Osteocyte (in vitro differentiated cells): ENCODE results near the gene APC2. TPM values are rescaled to one million over a fixed set of nuclear protein-coding genes. Genes with fewer than 3 reads are reported as not detected.

ENCODE experiments used
- DNase-seq: peaks from one replicate; pipeline ENCODE4 v3.0.0; 2021; ENCODE audit warnings: mixed read lengths; ENCODE audit not compliant: unreplicated experiment; ENCODE audit errors: extremely low spot score
- H3K27ac Mint-ChIP-seq: one replicate; pipeline ENCODE4 v1.8.0; 2021; ENCODE audit warnings: mild to moderate bottlenecking, mixed read lengths; ENCODE audit not compliant: unreplicated experiment
- H3K27me3 Mint-ChIP-seq: one replicate; pipeline ENCODE4 v1.8.0; 2021; ENCODE audit warnings: mixed read lengths; ENCODE audit not compliant: unreplicated experiment
- H3K36me3 Mint-ChIP-seq: one replicate; pipeline ENCODE4 v1.8.0; 2021; ENCODE audit warnings: mixed read lengths; ENCODE audit not compliant: unreplicated experiment
- H3K4me1 Mint-ChIP-seq: one replicate; pipeline ENCODE4 v1.8.0; 2021; ENCODE audit warnings: mixed read lengths; ENCODE audit not compliant: unreplicated experiment
- H3K4me3 Mint-ChIP-seq: one replicate; pipeline ENCODE4 v1.8.0; 2021; ENCODE audit warnings: mild to moderate bottlenecking, moderate library complexity, mixed read lengths; ENCODE audit not compliant: unreplicated experiment
- H3K9me3 Mint-ChIP-seq: one replicate; pipeline ENCODE4 v1.8.0; 2021; ENCODE audit warnings: mixed read lengths; ENCODE audit not compliant: unreplicated experiment
- total RNA-seq: library from RNA; stranded (reverse); gene quantifications from 2 replicates; pipeline ENCODE4 v1.2.1, GENCODE V29; 2021
- TF ChIP-seq, protein P1 (sequence below): fragments of 200-600 bp; sonication (generic); IDR thresholded peaks from 2 replicates; pipeline ENCODE4 v1.5.0; 2021; ENCODE audit warnings: antibody characterized with exemption, mild to moderate bottlenecking, moderate library complexity

The APC2 gene
- total RNA-seq, 1 donor from 2014 or later: 1.2 TPM

DNA sequence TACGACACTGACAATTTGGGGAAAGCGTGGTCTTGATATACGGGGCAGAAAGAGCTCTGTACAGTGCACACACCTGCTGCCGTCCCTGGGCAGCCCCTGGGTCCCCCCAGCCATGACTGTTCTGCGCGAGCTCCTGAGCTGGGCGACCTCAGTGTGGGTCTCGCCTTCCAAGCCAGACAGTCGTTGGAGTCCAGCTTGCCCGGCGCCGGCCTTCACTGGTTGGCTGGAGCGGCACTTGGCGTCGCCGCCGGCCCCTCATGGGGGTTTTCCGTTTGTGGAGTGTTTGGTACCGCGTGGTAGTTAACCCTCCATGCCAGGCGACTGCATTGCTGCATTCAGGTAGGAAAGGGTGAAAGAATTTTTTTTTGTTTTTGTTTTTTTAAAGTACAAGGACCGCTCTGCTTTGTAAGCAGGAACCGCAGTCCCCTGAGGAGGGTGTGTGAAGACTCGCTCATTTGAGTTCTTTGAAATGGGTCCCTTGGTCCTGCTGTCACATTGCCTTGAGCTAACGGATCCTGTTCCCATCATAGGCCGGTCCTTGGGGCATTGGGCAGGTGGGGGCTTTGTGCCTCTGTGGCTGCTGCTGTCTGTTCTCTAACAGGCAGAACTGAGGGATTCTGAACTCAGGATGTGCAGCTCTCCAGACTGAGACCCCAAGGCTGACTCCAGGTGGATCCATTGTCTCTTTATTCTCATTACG lies 22.6 kb upstream of the APC2 start:
- Mint-ChIP-seq H3K27me3 (no peaks in the 10 kb centered on the region), H3K4me3 (no peak overlapping the region), H3K4me1 (no peaks in the 10 kb centered on the region), H3K36me3 (peaks cover 17% of the 10 kb centered on the region), H3K9me3 (no peaks in the 10 kb centered on the region), H3K27ac (no peak overlapping the region)
- DNase-seq: no peak
- TF ChIP-seq, protein P1, sequence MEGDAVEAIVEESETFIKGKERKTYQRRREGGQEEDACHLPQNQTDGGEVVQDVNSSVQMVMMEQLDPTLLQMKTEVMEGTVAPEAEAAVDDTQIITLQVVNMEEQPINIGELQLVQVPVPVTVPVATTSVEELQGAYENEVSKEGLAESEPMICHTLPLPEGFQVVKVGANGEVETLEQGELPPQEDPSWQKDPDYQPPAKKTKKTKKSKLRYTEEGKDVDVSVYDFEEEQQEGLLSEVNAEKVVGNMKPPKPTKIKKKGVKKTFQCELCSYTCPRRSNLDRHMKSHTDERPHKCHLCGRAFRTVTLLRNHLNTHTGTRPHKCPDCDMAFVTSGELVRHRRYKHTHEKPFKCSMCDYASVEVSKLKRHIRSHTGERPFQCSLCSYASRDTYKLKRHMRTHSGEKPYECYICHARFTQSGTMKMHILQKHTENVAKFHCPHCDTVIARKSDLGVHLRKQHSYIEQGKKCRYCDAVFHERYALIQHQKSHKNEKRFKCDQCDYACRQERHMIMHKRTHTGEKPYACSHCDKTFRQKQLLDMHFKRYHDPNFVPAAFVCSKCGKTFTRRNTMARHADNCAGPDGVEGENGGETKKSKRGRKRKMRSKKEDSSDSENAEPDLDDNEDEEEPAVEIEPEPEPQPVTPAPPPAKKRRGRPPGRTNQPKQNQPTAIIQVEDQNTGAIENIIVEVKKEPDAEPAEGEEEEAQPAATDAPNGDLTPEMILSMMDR: no peak

DNA sequence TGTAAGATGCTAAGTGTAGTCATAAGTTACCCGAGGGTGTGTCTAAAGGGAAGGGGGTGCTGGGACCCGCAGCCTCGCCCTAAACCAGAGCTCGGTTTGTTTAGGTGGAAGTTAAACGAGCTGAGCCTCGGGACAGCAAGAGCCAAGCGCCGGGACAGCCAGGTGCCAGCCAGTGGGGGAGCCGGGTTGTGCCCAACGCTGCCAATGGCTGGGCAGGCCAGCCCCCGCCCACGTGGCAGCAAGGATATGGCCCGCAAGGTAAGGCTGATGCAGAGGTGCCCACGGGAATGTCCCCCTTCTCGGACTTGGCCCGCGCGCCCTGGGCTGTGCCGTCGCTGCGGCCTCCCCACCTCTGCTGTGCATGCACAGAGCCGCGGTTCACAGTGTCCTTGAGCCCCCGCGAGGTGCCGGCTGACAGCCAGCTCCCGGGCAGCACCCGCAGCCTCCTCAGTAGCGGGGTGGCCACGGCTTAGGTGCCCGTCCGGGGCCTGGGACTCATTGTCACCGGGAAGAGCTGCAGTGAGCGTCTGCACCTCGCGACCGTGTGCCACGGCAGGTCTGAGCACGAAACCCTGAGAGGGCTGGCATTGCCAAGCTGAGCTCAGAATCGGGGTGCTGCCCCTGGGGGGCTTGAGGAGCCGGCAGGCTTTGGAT lies 21.1 kb upstream of the APC2 start:
- Mint-ChIP-seq H3K27ac (no peak overlapping the region), H3K36me3 (peaks cover 11% of the 10 kb centered on the region), H3K9me3 (no peaks in the 10 kb centered on the region), H3K4me1 (no peaks in the 10 kb centered on the region), H3K27me3 (no peaks in the 10 kb centered on the region), H3K4me3 (no peak overlapping the region)
- TF ChIP-seq, protein P1: no peak
- no peak for DNase-seq

DNA sequence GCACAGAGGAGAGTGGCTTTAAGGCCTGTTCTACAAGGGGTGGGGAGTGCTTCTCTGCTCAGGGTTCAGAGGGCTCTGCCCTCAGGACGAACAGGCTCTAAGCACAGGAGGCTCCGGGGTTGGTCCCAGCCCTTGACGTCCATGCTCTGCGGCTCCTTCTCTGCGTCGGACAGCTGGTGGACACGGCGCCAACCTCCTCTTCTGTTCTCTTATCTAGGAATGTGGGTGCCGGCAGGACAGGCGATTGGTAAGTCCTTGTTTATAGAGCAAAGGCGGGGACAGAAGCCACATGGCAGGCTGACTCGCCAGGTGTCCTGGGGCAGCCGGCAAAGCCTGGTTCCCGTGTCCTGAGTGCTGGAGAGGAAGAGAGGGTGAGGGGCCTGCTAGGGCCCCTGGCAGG lies 20.2 kb upstream of the APC2 start:
- Mint-ChIP-seq H3K4me1 (no peaks in the 10 kb centered on the region), H3K4me3 (no peak overlapping the region), H3K36me3 (peaks cover 9% of the 10 kb centered on the region), H3K9me3 (no peaks in the 10 kb centered on the region), H3K27me3 (no peaks in the 10 kb centered on the region), H3K27ac (no peak overlapping the region)
- DNase-seq: no peak
- TF ChIP-seq, protein P1: no peak

DNA sequence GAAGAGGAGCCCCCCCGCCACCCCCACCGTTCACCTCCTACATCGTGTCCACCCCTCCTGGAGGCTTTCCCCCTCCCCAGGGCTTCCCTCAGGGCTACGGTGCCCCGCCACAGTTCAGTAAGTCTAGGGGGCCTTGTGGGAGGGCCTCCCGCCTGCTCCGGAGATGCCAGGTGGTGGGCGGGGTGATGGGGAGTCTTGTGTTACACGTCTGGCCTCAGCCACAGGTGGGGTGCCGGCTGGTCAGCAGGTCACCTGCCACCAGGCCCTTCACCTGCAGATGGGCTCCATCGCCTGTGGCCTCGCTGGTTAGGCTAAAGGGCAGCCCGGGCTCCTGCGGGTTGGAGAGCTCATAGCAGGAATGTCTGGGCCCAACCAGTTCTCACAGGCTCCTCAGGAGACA lies 19.7 kb upstream of the APC2 start:
- no peaks in the 10 kb centered on the region for H3K4me1 Mint-ChIP-seq
- no peak overlapping the region for H3K27ac Mint-ChIP-seq
- TF ChIP-seq, protein P1: no peak
- no peaks in the 10 kb centered on the region for H3K27me3 Mint-ChIP-seq
- no peak overlapping the region for H3K4me3 Mint-ChIP-seq
- no peak for DNase-seq
- H3K36me3 Mint-ChIP-seq: peaks cover 6% of the 10 kb centered on the region
- no peaks in the 10 kb centered on the region for H3K9me3 Mint-ChIP-seq

DNA sequence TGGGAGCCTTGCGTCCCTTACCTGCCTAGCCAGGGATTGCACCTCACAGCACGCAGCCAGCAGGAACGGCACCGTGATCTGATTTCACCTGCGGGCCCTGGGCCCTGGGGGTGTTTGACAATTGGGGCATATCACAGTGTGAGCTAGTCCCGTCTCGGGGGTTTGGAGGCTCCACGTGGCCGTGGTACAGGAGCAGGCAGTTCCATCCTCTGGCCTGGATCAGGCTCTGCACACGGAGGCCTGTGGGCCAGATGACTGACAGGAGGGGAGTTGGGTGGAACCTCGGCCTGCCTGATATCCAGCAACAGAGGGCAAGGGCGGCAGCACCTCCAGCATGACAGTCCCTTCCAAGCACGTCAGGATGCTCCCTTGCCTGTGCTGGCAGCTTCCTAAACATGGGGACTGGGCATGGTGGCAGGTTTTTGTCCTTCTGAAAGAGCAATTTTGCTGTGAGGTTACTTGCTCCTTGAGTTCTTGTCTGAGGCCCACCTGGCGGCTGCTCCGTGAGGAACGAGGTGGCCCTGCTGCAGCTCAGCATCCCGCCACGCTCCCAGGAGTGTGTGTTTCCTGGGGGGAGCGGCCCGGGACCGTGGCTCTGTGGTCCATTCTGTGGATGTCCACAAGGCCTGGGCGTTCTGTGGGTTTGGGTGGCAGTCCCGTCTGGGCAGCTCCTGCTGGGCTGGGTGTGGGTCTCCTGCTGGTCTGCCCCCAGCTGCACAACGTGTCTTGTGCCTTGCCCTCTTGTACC lies 18.0 kb upstream of the APC2 start:
- H3K27me3 Mint-ChIP-seq: no peaks in the 10 kb centered on the region
- H3K36me3 Mint-ChIP-seq: peaks cover 6% of the 10 kb centered on the region
- no peaks in the 10 kb centered on the region for H3K9me3 Mint-ChIP-seq
- H3K27ac Mint-ChIP-seq: no peak overlapping the region
- H3K4me3 Mint-ChIP-seq: no peak overlapping the region
- H3K4me1 Mint-ChIP-seq: no peaks in the 10 kb centered on the region
- TF ChIP-seq, protein P1: no peak
- DNase-seq: no peak
